GM23338 (cell line): ENCODE data around the gene SLC6A5.

Experiments used
- CREB1 ChIP-seq: fragments of 250-450 bp; sonication (Bioruptor Pico); IDR thresholded peaks from 2 replicates; pipeline ENCODE4 v1.5.0; 2020; ENCODE audit warnings: low read depth, mild to moderate bottlenecking, moderate library complexity
- EZH2 ChIP-seq: fragments of 200-600 bp; sonication (generic); IDR thresholded peaks from one replicate; pipeline ENCODE4 v1.8.0; 2017; ENCODE audit warnings: antibody characterized with exemption, mild to moderate bottlenecking, low read depth; ENCODE audit not compliant: unreplicated experiment
- EZH2phosphoT487 ChIP-seq: fragments of 200-600 bp; sonication (generic); IDR thresholded peaks from one replicate; pipeline ENCODE4 v1.8.1; 2018; ENCODE audit warnings: antibody characterized with exemption; ENCODE audit not compliant: unreplicated experiment
- JUNB ChIP-seq: IDR thresholded peaks from one replicate; pipeline ENCODE4 v1.6.1; 2016; ENCODE audit warnings: antibody characterized with exemption; ENCODE audit not compliant: unreplicated experiment
- POLR2AphosphoS5 ChIP-seq: IDR thresholded peaks from 2 replicates; pipeline ENCODE4 v1.6.1; 2016; ENCODE audit warnings: antibody characterized with exemption, low read depth
- ZNF114 ChIP-seq: fragments of 250-450 bp; sonication (Bioruptor Pico); IDR thresholded peaks from 2 replicates; pipeline ENCODE4 v1.5.0; 2020; ENCODE audit warnings: mild to moderate bottlenecking, moderate library complexity
- TF ChIP-seq, protein P1 (sequence below), 2 experiments: fragments of 200-600 bp in 1 of 2; sonication (generic) in 1 of 2; conservative IDR thresholded peaks; 2 replicates each; pipeline versions ENCODE4 v1.5.1 to v1.6.1; 2016 to 2017; ENCODE audit warnings: antibody characterized with exemption in 2 of 2, low read depth in 2 of 2, mild to moderate bottlenecking in 2 of 2, moderate library complexity in 1 of 2
- TF ChIP-seq, protein P2 (sequence below): IDR thresholded peaks from 2 replicates; pipeline ENCODE4 v1.6.1; 2016; ENCODE audit warnings: antibody characterized with exemption
- TF ChIP-seq, protein P3 (sequence below): IDR thresholded peaks from one replicate; pipeline ENCODE4 v1.6.1; 2018; ENCODE audit warnings: antibody characterized with exemption; ENCODE audit not compliant: unreplicated experiment

DNA sequence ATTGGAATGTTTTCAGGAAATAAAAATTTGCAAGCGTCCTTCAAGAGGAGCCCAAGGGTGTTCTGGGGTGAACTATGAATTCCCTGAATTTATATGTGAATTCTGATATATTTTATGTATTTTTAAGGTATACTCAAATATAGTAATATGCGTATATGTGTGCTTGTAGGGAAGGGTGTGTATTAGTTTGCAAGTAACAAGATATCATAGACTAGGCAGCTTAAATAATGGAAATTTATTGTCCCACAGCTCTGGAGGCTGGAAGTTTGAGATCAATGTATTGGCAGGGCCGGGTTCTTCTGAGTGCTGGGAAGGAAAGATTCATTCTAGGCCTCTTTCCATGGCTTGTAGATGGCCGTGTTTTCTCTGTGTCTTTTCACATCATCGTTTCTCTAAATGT is 16.2 kb upstream of the SLC6A5 start:
- TF ChIP-seq, protein P1, sequence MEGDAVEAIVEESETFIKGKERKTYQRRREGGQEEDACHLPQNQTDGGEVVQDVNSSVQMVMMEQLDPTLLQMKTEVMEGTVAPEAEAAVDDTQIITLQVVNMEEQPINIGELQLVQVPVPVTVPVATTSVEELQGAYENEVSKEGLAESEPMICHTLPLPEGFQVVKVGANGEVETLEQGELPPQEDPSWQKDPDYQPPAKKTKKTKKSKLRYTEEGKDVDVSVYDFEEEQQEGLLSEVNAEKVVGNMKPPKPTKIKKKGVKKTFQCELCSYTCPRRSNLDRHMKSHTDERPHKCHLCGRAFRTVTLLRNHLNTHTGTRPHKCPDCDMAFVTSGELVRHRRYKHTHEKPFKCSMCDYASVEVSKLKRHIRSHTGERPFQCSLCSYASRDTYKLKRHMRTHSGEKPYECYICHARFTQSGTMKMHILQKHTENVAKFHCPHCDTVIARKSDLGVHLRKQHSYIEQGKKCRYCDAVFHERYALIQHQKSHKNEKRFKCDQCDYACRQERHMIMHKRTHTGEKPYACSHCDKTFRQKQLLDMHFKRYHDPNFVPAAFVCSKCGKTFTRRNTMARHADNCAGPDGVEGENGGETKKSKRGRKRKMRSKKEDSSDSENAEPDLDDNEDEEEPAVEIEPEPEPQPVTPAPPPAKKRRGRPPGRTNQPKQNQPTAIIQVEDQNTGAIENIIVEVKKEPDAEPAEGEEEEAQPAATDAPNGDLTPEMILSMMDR (conservative IDR thresholded peaks at IDR 0.05; ENCODE audit: low read depth in 2 of 2), result no peak
- TF ChIP-seq EZH2, result no peak
- no peak for TF ChIP-seq POLR2AphosphoS5
- no peak for TF ChIP-seq JUNB
- TF ChIP-seq EZH2phosphoT487, result no peak
- no peak for TF ChIP-seq CREB1 (CRISPR knock-in tag)
- TF ChIP-seq, protein P2, sequence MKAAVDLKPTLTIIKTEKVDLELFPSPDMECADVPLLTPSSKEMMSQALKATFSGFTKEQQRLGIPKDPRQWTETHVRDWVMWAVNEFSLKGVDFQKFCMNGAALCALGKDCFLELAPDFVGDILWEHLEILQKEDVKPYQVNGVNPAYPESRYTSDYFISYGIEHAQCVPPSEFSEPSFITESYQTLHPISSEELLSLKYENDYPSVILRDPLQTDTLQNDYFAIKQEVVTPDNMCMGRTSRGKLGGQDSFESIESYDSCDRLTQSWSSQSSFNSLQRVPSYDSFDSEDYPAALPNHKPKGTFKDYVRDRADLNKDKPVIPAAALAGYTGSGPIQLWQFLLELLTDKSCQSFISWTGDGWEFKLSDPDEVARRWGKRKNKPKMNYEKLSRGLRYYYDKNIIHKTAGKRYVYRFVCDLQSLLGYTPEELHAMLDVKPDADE, result no peak
- TF ChIP-seq, protein P3, sequence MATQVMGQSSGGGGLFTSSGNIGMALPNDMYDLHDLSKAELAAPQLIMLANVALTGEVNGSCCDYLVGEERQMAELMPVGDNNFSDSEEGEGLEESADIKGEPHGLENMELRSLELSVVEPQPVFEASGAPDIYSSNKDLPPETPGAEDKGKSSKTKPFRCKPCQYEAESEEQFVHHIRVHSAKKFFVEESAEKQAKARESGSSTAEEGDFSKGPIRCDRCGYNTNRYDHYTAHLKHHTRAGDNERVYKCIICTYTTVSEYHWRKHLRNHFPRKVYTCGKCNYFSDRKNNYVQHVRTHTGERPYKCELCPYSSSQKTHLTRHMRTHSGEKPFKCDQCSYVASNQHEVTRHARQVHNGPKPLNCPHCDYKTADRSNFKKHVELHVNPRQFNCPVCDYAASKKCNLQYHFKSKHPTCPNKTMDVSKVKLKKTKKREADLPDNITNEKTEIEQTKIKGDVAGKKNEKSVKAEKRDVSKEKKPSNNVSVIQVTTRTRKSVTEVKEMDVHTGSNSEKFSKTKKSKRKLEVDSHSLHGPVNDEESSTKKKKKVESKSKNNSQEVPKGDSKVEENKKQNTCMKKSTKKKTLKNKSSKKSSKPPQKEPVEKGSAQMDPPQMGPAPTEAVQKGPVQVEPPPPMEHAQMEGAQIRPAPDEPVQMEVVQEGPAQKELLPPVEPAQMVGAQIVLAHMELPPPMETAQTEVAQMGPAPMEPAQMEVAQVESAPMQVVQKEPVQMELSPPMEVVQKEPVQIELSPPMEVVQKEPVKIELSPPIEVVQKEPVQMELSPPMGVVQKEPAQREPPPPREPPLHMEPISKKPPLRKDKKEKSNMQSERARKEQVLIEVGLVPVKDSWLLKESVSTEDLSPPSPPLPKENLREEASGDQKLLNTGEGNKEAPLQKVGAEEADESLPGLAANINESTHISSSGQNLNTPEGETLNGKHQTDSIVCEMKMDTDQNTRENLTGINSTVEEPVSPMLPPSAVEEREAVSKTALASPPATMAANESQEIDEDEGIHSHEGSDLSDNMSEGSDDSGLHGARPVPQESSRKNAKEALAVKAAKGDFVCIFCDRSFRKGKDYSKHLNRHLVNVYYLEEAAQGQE, result no peak
- TF ChIP-seq ZNF114 (CRISPR knock-in tag), result no peak
